ENCODE results near the gene ATXN1.

Gene ATXN1

DNA sequence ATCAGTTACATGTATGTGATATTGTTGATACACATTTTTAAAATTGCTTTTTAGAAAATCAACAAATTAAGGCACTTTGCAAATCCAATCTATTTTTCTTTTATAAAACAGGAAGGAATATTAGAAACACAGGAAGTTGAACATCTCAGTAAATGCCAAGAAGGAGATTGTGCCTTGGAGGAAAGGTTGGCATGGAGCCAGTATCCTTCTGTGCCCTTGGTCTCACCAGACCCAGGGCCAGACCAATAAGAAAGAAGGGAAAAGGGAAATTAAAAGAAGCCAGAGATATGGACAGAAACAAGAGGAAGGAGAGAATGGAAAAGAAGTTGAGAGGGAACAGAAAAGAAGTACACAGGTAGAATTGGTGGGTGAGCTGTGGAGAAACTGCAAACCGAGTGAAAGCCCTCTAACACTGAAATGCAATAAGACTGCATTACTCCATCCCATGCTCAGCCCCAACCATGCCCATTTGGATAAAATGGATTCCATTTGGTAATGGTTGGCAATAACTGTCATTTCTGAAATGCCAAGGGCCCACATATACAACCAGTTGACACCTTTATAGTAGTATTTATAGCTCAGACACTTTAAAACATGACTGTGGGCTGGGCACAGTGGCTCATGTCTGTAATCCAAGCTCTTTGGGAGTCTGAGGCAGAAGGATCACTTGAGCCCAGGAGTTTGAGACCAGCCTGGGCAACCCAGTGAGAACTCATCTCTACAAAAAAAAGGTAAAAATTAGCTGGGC is 389.1 kb downstream of the ATXN1 start:
- peak; percentile 13 for DNase-seq

GRCh38 chr6:16371401-16371800 is 389.9 kb downstream of the ATXN1 start:
- no peak for DNase-seq

- no peak for DNase-seq
Observed at GRCh38 chr6:16370943-16371342, 390.3 kb downstream of the ATXN1 start.

GRCh38 chr6:16369989-16370388 is 391.3 kb downstream of the ATXN1 start:
- no peak for DNase-seq

DNA sequence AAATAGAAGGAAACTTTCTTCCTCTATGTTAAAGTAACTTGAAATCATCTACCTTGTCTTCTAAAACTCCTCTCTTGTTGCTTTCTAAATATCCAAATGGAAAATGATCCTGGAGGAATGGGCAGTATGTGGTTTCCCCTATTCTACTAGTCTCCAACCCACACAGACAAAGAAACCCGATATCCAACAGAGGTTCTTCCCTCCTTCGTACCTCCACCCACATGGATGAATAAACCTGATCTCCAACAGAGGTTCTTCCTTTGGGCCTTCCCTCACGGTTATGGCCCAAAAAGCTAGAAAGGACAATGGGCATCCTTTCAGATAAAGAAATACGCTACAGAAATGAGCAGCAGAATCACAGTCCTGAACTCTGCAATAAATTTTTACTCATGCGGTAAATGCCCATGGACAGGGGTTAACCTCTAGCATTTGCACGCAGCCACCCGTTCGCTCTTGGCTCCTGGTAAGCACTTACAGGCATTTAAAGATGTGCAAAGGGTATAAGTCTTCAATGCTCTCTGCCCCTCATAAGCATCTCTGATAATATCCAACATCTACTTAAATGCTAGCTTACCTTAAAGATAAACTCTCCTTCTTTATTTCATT is 392.0 kb downstream of the ATXN1 start:
- no peak for DNase-seq

- DNase-seq = no peak
Observed at GRCh38 chr6:16367571-16367970, 393.7 kb downstream of the ATXN1 start.

- no peak for DNase-seq
Observed at GRCh38 chr6:16363749-16364148, 397.5 kb downstream of the ATXN1 start.

GRCh38 chr6:16362819-16363589 is 398.3 kb downstream of the ATXN1 start:
- DNase-seq = no peak

GRCh38 chr6:16362296-16362695 is 399.0 kb downstream of the ATXN1 start:
- DNase-seq = no peak

DNA sequence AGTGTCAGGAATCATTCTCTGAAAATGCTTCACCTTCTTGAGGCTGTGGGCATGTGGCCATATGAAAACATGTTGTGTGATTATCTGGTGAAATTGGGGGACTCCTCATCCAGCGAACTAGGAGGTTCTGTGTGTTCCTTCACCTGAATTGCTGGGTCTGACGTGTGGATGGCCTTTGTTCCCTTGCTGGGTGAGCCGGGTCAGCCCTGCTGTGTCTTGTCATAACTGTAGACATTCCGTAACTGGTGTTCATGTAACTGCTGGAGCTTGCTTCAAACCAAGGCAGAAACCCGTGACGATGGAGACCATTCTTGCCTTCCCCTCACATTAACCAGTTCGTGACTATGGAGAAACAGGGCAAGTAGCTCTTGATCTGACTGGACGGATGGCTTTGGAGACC is 399.4 kb downstream of the ATXN1 start:
- no peak for DNase-seq

- DNase-seq = no peak
Observed at GRCh38 chr6:16361121-16361520, 400.1 kb downstream of the ATXN1 start.

DNA sequence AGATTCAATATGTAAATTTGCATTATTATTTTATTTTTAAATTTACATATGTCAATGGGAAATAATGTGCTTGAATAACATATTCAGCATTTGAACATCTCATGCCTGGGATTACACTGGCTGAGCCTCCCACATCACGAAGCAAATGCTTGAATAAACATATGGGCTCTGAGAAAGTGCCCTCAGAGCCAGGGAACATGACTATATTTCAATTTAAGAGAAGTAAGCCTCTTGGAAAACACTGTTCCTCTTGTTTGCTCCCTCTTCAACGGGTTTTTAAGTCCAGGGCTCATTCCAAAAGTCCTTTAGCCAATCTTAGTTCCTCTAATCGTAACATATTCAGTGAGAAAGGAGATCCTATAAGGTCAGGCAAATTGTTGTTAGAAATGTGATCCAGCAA is 400.9 kb downstream of the ATXN1 start:
- peak; percentile 17 for DNase-seq

- no peak for DNase-seq
Observed at GRCh38 chr6:16359563-16359962, 401.7 kb downstream of the ATXN1 start.

GRCh38 chr6:16358531-16359138 is 402.6 kb downstream of the ATXN1 start:
- DNase-seq = no peak

DNA sequence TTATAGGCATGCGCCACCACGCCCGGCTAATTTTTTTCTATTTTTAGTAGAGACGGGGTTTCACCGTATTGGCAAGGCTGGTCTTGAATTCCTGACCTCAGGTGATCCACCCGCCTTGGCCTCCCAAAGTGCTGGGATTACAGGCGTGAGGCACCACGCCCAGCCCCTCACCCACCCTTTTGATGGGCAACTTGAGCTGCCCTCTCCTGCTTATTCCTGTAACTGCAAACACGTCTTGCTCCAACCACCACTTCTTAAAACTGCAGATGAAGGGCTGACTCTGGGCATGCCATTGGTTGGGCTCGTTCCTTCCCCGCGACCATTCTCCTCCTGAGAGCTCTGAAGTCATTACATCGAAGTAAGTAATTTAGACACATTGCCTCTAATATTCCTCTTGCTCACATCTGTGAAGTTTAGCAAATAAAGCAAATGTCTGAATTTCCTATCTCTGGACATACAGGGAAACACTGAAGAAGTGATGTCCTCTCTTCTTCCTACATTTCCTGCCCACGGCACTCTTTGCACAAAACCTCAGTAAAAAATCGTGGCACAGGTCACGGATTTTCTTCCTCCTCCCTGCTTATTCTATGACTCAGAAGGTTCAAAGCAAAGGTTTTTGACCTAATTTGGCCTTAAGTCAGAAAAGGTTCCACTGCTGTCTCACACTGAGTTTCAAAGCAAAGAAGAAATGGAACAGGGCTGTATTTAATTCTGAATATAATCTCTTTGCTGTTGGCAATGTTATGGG is 405.4 kb downstream of the ATXN1 start:
- no peak for DNase-seq

DNA sequence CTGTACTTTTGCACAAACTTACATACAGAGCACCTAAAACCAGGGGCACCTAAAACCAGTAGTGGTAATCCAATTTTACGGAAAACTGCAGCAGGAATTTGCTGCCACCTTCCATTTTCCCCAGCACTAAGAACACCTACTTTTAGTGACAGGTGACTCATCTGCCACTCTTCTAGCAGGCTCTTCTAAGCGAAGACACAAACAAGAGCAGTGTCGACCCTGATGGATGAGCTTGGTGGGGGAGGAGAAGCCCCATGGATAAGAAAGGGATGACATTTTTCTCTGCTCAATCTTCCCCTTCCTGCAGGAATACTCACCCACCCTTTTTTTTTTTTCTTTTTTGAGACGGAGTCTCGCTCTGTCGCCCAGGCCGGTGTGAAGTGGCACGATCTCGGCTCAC is 406.0 kb downstream of the ATXN1 start:
- no peak for DNase-seq

DNA sequence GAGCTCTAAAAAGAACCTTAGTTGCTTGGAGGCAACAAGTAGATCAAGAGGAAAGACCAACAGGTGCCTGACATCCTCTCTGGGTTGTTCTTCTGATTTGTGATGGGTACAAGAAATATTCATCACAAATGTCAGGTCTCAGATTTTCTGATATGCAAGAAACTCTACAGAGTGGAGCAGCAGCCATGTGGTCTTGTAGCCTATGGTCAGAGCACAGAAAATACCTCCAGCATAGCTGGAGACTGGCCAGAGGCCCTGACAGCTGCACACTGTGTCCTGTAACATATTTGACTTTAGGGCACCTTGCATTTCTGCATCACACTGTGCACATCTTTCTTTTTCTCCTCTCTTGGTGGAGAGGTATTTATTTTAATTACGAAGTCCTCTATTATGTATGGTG is 406.6 kb downstream of the ATXN1 start:
- DNase-seq = no peak

DNA sequence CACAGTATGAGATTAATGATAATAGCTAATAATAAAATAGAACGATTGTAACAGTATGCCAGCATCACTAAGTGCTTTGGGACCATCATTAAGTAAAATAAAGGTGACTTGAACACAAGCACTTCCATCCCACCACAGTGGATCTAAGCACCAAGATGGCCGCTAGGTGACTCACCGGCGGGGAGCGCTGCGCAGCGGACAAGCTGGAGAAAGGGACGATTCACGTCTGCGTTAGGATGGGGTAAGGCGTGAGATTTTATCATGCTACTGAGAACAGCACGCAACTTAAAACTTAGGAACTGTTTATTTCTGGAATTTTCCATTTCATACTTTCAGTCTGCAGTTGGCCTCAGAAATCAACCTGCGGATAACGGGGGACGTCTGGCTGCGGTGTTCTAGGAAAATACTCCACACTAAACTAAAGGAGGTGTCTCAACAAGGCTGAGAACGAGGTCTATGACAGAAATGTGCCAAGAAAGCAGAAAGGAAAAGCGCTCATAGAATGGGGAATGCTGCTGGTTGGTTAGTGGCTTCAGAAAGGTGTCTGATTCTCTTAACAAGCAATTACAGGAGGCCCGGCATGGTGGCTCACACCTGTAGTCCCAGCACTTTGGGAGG is 408.3 kb downstream of the ATXN1 start:
- DNase-seq = no peak

GRCh38 chr6:16352258-16352635 is 409.0 kb downstream of the ATXN1 start:
- DNase-seq = no peak

- no peak for DNase-seq
Observed at GRCh38 chr6:16349544-16349943, 411.7 kb downstream of the ATXN1 start.

- DNase-seq = no peak
Observed at GRCh38 chr6:16346831-16347230, 414.4 kb downstream of the ATXN1 start.

Measured in suppressor macrophage treated with lipopolysaccharide for 4 hours (primary cell).